ENCODE measurements around the gene RLF.

DNA sequence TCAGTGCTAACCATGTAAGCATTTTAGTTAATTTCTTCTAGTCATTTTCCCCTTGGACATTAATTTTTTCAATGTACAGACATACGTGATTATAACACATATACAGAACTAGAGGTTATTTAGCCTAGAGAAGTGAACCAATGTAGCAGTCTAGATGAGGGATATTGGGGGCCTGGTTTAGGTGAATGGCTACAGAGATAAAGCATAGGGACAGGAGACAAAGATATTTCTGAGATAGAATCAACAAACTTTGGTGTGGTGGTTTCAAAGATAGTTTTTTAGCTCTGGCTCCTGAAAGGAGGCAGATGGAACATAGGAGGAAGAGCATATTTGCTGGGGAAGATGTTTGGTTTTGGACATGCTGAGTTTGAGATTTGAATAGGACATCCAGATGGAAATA, 23.0 kb downstream of the RLF start:
- TF ChIP-seq, protein P1, sequence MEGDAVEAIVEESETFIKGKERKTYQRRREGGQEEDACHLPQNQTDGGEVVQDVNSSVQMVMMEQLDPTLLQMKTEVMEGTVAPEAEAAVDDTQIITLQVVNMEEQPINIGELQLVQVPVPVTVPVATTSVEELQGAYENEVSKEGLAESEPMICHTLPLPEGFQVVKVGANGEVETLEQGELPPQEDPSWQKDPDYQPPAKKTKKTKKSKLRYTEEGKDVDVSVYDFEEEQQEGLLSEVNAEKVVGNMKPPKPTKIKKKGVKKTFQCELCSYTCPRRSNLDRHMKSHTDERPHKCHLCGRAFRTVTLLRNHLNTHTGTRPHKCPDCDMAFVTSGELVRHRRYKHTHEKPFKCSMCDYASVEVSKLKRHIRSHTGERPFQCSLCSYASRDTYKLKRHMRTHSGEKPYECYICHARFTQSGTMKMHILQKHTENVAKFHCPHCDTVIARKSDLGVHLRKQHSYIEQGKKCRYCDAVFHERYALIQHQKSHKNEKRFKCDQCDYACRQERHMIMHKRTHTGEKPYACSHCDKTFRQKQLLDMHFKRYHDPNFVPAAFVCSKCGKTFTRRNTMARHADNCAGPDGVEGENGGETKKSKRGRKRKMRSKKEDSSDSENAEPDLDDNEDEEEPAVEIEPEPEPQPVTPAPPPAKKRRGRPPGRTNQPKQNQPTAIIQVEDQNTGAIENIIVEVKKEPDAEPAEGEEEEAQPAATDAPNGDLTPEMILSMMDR (optimal IDR thresholded peaks at IDR 0.05 in 1 of 3, IDR thresholded peaks at IDR 0.05 in 1 of 3, conservative IDR thresholded peaks at IDR 0.05 in 1 of 3; ENCODE audit: extremely low read depth in 1 of 3, insufficient read depth in 2 of 3, low read length in 3 of 3): no peak
- no peak for TF ChIP-seq EZH2 (IDR thresholded peaks at IDR 0.05; ENCODE audit: low read length)
